GM18868 (cell line): ENCODE measurements around the gene LDLRAD3.

Experiments used
- ATAC-seq: cut with Tn5 transposase; IDR thresholded peaks from one replicate; pipeline ENCODE4 v1.9.1; 2021; ENCODE audit warnings: mild to moderate bottlenecking, moderate library complexity; ENCODE audit not compliant: unreplicated experiment

LDLRAD3 gene

DNA sequence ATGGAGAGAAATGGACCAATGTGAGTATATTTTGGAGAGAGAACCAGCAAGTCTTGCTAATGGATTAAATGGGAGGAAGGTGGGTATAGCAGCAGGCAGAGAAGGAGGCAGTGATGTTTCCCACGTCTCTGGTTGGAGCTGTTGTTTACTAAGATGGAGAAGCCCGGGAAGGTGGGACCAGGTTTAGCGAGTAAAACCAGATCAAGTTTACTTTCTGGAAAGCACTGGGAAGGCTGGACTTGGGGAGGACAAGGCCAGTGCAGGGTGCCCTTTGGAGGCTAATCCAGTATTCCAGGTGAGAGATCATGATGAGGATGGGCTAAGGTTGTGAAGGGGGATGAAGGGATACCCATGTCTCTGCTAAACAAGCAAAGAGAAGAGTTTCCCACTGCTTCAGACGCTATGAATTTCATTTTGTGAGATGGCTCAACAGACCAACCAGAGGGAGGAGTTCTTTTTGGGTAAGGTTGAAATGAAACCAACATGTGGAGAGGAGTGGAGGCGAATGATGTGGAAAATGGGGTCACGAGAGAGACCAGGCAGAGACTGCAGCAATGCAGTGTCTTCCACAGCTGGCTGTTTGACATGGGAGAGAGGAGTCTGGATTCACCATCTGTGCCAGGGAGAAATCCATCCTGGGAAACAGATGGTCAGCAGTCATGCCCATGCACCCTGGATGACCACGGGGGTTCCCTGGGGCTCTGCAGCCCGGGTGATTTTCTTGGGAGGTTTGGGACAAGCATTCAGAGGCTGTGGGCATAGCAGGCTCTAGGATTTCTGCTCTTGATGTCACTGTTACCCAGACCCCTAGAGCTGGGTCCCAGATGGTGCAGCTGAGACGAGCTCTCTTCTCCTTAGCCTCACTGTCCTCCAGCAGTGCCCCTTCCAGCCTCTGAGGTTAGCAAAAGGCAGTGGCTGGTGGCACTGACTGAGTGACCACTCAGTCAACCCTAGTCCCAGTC is 320.4 kb downstream of the LDLRAD3 start:
- ATAC-seq, result no peak

GRCh38 chr11:36264973-36265344 is 321.1 kb downstream of the LDLRAD3 start:
- ATAC-seq, result no peak

DNA sequence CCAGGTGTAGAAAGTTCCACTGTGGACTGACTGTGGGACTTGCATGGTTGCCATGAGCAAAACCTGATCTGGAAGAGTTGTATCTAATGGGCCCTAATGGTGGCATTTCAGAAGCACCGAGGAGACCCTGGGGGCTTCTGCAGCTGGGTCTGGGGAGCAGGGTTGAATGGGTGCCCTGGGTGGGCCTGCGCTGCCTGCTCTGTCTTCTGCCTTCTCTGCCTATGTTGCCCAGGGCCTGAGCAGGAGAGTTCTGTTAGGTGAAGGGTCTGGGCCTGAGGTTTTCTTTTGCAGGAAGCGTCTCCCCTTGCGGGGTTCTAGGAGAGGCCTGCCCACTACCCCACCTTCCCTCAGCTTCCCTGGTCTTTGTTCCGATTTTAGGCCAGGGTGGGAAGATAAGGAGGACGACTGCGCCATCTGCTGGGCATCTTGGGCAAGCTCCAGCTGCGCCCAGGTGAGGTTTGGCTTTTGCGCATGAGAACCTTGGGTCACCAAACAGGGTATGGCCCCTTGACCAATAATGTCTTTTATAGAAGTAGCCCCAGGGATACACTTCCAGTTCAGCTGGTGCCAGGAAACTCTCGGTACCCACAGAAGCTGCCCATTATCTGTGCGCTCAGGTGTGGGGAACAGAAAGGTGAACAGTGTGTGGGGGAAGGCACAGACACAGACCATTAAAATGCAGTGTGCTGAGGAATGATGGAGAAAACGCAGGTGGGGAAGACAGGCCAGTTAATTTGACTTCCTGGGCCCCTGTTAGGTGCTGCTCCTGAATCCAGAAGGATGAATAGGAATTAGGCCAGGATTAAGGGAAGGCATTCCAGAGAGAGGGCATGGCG is 322.1 kb downstream of the LDLRAD3 start:
- peak; percentile 85 for ATAC-seq

GRCh38 chr11:36266767-36267166 is 322.9 kb downstream of the LDLRAD3 start:
- no peak for ATAC-seq

DNA sequence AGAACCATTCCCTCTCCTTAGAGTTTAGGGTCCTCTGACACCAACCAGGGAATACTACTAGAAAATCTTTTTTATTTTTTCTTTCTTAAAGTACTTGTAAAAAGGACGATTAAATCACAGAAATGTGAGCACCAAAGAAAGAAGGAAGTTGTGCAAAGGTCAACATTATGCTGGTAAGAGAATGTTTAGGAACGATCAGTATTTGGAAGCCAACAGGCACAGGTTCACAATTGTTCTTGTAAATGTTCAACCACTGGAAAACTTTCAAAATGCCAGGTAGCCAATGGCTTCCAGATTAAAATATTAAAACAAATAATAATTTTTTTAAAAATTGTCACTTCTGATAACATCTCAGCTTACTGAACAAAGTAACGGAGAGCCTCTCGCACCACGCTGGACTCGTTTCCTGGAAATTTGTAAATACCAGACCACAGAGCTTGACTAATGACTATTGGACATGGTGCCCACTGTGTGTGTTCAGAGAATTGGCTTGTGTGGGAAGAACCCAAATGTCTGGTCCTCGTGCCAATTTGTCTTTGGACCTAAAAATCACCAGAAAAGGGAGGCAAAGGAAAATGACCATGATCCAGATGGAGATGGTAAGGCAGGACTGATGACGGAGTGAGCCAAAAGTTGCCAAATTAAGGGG is 324.6 kb downstream of the LDLRAD3 start:
- ATAC-seq, result no peak

DNA sequence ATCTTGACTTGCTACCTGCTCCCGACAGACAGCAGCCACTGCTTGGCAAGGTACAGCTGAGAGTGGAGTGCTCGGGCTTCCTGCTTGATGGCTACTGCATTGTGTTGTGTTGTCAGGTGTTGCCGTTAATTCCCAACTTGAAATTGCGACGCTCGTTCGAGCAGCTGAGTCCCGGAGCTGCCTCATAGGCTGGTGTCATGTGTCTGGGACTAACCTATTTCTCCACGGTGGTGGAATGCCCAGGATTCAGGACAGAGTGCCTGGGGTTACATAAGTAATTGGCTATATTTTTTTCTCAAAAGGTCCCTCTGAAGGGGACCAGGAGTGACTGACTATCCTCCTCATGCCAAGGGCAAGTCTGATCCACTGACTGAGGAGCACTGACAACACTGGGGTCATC is 326.8 kb downstream of the LDLRAD3 start:
- ATAC-seq, result no peak

GRCh38 chr11:36271794-36272407 is 328.0 kb downstream of the LDLRAD3 start:
- no peak for ATAC-seq

- no peak for ATAC-seq
Measured at GRCh38 chr11:36273110-36273509, 329.2 kb downstream of the LDLRAD3 start.

DNA sequence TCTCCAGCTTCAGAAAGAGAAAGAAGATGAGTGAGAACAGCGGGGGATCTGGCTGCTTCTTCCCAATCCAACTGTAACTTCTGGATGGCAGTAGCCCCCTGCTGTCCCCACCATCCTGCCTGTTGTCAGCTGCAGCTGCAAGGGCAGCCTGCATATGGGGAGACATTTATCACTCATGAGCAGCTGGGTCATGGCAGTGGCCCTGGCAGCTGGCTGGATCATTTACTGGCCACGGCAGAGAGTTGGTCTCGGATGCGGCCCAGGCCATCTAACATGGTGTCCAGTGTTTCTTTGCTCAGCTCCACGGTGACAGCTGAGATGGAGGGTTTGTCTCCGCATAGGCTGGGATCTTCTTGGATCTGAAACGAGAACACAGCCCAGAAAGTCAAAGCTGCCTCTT is 330.6 kb downstream of the LDLRAD3 start:
- no peak for ATAC-seq

- ATAC-seq, result no peak
Measured at GRCh38 chr11:36278531-36279282, 334.8 kb downstream of the LDLRAD3 start.

GRCh38 chr11:36280531-36280930 is 336.7 kb downstream of the LDLRAD3 start:
- ATAC-seq, result no peak
